ENCODE results near the gene VPS4A. TPM values are rescaled to one million over a fixed set of nuclear protein-coding genes. Genes with fewer than 3 reads are reported as not detected.
A peak's percentile ranks its signal among the peaks of the same experiment; 100 is the strongest.

Gene VPS4A
- total RNA-seq, 1 donor from 2014 or later = 51.5 TPM

DNA sequence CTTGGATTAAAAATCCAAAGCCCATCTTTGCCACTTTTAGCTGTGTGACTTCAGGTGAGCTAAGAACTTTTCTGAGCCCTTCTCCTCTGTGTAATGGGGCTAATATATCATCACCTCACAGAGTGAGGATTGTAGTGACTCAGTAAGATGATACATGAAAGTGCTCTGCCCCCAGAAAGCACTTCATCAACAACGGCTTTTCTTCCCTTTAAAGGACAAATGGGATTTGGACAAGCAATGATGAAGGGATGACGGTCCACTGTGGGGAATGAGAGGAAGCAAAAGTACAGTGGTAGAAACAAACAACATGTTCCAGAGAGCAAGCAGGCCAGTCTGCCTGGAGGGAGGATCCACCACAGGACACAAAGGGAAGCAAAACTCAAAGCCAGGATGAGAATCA is 54.8 kb downstream of the VPS4A start:
- DNase-seq (ENCODE audit: low read depth, low spot score) = no peak

DNA sequence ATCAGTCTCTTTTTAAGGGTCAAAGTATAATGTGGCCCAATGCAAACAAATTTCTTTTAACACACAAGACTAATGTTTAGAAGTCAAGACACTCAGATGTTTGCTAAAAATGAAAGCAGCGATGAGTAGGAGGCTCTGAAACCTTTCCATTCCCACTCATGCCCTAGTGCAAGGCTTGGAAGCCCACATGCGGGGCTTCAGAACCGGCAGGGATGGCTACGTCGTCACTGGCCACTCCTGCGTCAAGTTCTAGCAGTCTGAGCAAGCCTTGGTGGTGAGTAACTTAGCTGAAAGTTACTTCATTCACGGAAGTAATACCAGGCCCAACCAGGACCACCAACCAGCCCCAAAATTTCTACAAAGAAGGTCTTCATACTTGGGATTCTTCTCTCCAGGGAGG is 55.3 kb downstream of the VPS4A start:
- no peak for DNase-seq (ENCODE audit: low read depth, low spot score)

DNA sequence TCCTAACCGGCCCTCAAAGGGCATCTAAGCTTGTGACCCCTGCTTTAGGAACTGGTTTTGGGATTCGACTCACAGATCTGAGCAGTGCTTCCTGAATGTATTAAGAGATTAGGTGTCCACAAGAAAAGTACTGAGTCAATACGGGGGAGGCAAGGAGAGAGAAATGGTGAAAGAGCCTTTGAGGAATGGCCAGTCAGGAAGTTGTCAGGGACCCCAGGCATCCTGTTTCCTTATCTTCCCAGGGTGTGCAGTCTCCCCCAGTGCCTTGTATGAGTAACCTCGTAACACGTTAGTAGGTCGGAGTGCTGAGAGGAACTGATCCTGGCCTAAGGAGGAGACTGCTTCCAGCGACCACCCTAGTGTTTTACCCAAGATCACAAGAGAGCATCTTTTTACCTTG is 56.8 kb downstream of the VPS4A start:
- peak; percentile 39 for DNase-seq (ENCODE audit: low read depth, low spot score)

DNA sequence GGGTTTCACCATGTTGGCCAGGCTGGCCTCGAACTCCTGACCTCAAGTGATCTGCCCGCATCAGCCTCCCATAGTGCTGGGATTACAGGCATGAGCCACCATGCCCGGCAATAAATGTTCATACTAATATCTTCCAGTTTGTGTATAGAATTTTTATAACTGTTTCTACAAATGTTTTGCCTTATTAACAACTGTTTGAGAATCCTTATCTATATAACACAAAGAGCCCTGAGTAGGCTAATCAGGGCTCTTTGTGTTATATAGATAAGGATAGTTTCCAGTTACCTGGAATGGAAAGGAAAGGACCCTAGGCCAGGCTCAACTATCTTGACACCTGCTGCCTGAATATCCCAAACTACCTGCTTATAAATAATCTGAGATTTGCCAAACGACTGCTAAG is 57.7 kb downstream of the VPS4A start:
- no peak for DNase-seq (ENCODE audit: low read depth, low spot score)

DNA sequence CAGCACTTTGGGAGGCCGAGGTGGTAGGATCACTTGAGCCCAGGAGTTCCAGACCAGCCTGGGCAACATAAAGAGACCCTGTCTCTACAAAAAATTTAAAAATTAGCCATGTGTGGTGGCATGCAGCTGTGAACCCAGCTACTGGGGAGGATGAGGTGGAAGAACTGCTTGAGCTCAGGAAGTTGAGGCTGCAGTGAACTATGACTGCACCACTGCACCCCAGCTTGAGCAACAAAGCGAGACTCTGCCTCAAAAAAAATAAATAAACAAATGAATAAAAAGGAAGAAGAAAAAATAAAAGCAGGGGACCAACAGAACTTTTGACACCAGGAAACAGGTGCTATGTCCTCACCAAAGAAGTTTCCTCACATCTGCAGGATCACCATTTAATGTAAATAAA is 60.4 kb downstream of the VPS4A start:
- DNase-seq (ENCODE audit: low read depth, low spot score) = no peak

DNA sequence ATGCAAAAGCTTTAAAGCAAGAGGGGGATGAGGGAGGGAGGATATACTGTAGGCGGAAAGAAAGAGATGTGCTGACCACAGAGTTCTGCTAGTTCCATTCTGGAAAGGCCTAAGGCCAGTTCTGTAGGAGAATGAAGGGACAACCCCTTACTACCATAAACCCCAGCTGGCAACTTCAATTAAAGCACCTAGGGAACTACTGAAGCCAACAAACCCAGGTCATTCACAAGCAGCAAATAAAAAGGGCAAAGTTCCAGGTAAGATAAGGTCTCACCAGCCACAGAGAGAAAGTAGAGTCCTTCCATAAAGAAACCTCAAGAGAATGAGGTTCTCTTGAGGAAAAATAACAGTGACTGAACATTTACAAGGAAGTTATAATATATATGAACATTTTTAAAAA is 61.9 kb downstream of the VPS4A start:
- no peak for DNase-seq (ENCODE audit: low read depth, low spot score)

Other genes with a start within 250 kb of the VPS4A start
- 1.1 and 4.1 TPM in 2 replicates for gene HAS3, start 205.7 kb upstream of the VPS4A start, total RNA-seq
- 66.1 and 83.3 TPM in 2 replicates for gene CHTF8, start 178.8 kb upstream of the VPS4A start, total RNA-seq
- 19.6 and 24.2 TPM in 2 replicates for gene UTP4, start 178.7 kb upstream of the VPS4A start, total RNA-seq
- 106 and 139 TPM in 2 replicates for gene SNTB2, start 124.2 kb upstream of the VPS4A start, total RNA-seq
- gene PDF, start 19.2 kb downstream of the VPS4A start, total RNA-seq = 16.0 and 22.1 TPM in 2 replicates
- 30.5 and 32.0 TPM in 2 replicates for gene COG8, start 28.2 kb downstream of the VPS4A start, total RNA-seq
- 39.8 and 40.7 TPM in 2 replicates for gene NIP7, start 28.4 kb downstream of the VPS4A start, total RNA-seq
- 0.13 and 0.21 TPM in 2 replicates for gene TMED6, start 40.4 kb downstream of the VPS4A start, total RNA-seq
- 13.7 and 13.8 TPM in 2 replicates for gene TERF2, start 74.7 kb downstream of the VPS4A start, total RNA-seq
- gene CYB5B, start 113.3 kb downstream of the VPS4A start, total RNA-seq = 102 and 165 TPM in 2 replicates

All from pulmonary artery endothelial cell (primary cell).